NCI-H345 (cell line): ENCODE measurements around the gene SNX11.
A peak's percentile ranks its signal among the peaks of the same experiment; 100 is the strongest.

Experiments
- DNase-seq: peaks from one replicate; lab custom pipeline; 2025; lab: John Stamatoyannopoulos, UW

The SNX11 gene

DNA sequence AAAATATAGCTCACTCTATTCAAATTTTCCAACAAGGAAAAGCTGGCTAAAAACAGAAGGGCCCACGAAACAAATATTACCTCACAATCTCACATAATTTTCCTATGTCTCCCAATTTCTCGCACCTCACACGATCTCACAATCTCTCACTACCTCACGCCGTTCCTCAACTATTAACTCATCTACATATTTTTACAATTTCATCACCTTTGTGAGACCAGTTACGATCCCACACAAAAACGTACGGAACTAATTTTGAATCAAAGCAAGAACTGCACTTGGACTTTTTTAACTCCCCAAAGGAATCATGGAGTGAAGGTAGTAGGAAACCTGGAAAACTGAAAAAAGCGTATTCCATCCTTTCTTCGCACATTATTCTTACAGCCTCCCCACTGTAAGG is 7.4 kb upstream of the SNX11 start:
- no peak for DNase-seq

DNA sequence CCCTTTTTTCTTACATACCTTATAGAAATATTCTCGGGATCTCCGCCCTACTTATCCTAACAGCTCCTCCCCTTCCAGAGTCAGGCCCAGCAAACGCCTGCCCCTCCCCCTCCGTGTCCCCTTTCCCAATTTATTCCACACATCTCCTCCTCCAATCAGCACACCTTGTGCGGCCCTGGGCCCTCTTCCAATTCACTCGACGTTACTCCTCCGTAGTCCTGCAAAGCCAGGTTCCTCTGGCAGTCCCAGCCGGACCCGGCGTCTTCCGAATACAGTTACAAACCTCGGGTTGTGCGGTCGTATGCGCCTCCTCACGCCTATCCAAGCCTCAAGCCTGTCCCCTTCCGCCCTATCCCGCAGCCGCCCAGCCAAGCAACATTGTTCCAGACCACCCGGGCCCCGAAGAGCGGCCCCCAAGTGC is 7.0 kb upstream of the SNX11 start:
- peak; percentile 70 for DNase-seq

DNA sequence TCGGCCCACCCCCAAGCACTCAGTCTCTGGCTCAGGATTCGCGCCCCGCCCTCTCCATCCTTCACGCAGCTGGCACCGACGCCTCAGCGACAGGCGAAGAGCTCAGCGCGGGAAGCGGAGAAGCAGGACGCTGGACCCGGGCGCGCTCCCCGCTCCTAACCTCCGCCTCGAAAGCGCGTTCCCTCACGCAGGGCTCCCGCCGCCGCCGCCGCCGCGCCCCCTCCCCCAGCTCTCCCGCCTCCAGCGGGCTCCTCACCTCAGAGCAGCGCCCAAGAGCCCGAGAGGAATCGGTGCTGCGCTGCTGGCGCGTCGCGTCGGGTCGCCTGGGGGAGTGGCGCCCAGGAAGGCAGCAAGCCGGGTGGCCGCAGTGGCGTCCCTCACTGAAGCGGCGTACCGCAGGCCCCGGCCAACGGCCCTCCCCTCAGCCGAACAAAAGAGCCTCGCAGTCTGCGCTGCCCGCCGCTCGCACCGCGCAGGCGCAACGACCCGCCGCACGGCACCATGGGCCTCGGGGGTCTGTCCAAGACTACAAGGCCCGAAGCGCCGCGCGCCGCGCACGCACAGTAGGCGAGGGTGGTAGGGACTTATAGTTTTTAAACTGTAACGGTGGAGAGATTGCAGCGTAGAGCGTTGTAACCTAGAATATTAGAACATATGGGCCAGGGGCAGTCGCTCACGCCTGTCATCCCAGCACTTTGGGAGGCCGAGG is 6.4 kb upstream of the SNX11 start, which contains the start of gene CBX1:
TSS of gene CBX1 (minus strand) at position 467 of the 709 bp plus-strand sequence. CDS start 24,474 bp downstream, outside the sequence.
- peak; percentile 96 for DNase-seq

DNA sequence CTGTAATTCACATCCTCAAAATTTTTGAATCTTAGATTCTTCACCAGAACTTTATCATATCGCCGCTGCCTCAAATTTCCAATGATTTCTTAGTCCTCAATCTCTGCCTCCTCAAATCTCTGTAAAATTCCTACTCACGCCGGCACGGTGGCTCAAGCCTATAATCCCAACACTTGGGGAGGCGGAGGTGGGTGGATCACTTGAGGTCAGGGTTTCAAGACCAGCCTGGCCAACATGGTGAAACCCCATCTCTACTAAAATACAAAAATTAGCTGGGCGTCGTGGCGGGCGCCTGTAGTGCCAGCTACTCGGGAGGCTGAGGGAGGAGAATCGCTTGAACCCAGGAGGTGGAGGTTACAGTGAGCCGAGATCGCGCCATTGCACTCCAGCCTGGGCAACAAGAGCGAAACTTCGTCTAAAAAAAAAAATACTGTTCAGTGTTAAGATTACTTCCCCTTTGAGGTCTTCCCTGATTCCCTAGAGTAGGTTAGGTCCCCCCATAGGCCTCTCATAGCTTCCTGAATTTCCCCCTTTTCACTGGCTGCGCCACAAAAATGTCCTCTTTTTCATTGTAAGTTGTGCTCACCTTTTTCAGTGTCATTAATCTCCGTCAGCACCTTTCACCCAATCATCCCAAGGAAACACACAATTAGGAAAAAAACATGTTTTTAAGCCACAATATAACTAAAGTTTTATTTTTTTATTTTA is 5.4 kb upstream of the SNX11 start:
- DNase-seq: no peak

DNA sequence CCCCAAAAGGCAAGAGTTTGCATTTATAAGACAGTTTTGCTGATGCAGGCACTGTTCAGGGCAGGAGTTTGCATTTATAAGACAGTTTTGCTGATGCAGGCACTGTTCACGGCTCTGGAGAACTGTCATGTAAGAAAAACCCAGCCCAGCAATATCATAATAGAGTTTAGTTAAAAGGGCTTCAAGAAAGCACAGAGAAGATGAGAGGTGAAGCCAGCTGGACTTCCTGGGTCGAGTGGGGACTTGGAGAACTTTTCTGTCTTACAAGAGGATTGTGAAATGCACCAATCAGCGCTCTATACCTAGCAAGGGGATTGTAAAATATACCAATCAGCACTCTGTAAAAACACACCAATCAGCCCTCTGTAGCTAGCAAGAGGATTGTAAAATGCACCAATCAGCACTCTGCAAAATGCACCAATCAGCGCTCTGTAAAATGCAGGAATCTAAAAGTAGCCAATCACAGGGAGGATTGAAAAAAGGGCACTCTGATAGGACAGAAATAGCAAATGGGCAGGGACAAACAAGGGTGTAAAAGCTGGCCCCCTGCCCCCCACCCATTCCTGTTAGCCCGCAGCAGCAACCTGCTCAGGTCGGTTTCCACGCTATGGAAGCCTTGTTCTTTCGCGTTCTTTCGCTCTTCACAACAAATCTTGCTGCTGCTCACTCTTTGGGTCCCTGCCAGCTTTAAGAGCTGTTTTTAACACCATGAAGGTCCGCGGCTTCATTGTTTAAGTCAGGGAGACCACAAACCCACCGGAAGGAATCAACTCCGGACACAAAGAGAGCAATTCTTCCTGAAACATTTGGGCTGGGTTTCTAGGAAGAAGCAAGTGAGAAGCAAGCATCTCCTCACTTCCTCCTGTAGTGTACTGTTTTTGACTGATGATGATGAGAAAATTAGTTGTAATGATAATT is 4.5 kb upstream of the SNX11 start:
- no peak for DNase-seq

DNA sequence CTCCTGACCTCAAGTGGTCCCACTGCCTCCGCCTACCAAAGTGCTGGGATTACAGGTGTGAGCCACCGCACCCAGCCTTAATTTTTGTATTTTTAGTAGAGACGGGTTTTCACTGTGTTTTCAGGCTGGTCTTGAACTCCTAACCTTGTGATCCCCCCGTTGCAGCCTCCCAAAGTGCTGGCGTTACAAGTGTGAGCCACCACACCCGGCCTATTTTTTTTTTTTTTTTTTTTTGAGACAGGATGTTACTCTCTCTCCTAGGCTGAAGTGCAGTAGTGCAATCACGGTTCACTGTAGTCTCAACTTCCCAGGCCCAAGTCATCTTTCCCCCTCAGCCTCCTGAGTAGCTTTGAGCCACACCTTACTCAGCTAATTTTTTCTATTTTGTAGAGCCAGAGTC is 3.1 kb upstream of the SNX11 start:
- no peak for DNase-seq

DNA sequence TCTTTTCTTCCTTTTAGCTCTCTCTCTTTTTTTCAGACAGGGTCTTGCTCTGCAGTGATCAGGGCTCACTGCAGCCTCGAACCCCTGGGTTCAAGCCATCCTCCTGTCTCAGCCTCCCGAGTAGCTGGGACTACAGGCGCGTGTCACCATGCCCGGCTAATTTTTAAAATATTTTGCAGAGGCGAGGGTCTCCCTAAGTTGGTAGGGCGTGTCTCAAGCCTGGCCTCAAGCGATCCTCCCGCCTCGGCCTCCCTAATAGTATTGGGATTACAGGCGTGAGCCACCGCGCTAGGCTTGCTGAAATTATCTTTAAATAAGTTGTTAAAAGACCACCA is 797 bp upstream of the SNX11 start:
- DNase-seq: no peak

DNA sequence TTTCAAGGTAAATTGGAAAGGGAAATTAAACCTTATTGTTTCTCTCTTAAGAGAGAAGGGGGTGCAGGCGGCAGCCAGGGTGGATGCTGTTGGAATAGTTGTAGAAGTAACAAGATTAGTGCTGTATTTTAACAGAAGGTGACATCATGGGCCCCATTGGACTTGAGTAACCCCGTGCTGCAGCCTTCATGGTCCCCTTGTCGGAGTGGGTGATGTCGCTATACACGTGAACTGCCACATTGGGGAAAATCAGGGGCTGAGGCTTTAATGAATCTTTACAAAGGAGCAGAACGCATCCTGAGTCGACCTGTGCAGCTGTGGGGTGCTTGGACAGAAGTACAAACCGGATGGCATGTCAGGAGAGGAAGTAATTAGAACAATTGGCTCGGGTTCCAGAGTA is 3.2 kb downstream of the SNX11 start:
- DNase-seq: no peak

DNA sequence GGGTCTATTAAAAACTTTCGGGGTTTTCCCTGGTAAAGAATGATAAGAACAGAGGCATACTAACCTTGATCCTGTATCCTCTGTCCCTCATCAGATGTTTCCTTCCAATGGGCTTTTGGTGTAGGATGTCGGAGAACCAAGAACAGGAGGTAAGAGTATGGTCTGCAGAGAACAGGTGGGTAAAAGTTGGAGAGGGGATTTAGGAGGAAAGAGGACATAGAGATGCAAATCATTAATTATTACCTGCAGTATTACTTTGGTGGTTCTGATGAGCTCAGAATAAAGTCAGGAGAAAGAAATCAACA is 4.3 kb downstream of the SNX11 start:
- DNase-seq: no peak

DNA sequence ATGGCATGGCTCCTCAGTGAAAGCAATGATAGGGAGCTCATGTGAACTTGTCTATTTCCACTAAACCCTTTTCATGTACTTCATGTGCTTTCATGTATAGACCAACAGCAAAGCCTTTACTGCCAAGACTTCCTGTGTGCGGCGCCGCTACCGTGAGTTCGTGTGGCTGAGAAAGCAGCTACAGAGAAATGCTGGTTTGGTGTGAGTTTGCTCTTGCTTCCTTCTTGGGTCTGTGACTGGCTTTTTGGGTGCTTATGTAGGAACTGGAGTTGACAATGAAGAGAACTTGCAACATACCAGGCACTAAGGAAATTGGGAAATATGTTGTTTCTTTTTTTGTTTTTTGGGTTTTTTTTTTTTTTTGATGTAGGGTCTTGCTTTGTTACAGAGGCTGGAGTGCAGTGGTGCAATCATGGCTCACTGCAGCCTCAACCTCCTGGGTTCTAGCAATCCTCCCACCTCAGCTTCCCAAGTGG is 5.7 kb downstream of the SNX11 start:
- no peak for DNase-seq

DNA sequence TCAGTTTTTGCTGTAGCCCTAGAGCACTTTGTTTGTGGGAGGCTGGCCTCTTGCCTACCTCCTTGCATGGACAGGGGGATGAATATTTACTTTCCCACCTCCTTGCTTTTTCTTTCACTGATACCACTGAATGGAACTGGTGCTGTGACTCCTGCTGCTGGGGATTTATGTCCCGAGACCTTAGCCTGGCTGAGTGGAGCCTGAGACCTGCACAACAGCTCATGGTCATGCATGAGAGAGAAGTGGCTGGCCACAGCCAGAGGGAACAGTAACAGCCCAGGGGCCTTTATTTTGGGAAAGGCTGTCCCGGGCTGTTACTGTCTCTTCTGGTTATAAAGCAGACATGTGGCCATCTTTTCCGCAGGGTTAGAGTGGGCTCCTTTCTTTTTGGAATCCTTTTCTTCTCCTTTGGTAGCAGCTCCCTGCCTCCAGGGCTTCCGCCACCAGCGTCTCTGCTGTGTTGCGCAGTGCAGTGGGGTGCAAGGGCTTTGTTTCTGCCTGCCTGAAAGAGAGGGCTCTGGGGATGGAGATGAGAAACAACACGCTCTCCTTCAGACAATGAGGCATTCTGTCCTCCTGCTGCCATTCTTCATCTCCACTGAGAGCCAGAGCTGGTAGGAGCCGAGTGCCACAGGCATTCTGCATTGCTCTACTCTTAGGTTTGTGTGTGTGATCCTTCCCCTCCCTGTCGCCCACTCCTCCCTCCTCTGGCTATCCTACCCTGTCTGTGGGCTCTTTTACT is 14.5 kb downstream of the SNX11 start:
- DNase-seq: no peak

DNA sequence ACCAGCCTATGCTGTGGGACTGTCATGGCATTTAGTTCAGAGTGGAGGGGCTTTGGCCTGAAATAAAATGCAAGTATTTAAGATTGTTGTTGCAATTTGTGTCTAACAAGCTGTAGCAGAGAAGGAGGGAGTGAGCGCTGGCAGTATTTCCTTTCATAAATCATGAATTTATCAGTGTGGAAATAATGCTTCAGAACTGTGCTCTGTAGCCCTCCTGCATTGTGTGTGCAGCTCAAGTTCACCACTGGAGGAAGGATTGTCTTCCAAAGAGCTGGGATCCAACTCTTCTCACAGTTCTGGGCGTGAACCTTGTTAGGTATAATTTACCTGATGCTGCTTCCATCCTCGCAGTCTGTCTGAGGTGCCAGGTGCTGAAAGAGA is 15.1 kb downstream of the SNX11 start:
- no peak for DNase-seq

DNA sequence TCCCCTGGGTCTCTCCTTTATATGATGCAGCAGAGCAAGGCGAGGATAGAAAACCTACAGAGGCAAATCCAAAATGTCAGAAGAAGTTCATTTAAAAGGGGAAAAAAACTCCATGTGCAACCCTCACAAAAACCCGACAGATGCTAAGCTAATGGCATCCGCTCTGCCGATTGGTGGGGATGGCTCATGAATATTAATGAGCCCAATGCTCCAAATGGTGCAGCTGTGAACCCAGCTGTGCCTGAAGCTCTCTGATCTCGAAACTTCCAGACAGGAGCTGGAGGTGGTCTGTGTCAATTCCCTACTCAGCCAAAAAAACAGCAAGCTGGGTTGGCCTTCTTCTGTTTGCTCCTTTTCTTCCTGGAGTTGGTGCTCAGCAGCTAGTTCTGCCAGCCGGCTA is 15.5 kb downstream of the SNX11 start:
- no peak for DNase-seq

DNA sequence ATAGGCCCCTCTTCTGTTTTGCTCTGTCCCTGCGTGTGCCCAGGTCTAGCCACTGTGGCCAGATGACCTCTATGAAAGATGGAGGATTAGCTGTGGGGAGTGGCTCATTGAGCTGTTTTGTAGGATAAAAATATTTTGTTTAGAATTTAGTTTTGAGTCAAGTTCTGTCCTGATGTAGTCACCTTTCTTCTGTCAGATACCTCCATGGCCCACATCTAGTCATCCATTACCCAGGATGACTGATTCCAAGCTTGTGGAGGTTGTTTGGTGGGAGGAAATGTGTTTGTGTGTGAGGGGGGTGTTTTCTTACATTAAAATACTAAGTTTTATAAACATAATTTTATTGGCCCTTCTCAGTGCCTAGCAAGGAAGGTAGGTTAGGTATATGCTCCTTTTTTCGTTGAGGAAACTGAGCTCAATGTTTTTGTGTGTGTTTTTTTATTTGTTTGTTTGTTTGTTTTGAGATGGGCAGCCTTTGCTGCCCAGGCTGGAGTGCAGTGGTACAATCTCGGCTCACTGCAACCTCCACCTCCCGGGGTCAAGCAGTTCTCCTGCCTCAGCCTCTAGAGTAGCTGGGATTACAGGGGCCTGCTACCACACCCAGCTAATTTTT is 16.3 kb downstream of the SNX11 start:
- DNase-seq: no peak

DNA sequence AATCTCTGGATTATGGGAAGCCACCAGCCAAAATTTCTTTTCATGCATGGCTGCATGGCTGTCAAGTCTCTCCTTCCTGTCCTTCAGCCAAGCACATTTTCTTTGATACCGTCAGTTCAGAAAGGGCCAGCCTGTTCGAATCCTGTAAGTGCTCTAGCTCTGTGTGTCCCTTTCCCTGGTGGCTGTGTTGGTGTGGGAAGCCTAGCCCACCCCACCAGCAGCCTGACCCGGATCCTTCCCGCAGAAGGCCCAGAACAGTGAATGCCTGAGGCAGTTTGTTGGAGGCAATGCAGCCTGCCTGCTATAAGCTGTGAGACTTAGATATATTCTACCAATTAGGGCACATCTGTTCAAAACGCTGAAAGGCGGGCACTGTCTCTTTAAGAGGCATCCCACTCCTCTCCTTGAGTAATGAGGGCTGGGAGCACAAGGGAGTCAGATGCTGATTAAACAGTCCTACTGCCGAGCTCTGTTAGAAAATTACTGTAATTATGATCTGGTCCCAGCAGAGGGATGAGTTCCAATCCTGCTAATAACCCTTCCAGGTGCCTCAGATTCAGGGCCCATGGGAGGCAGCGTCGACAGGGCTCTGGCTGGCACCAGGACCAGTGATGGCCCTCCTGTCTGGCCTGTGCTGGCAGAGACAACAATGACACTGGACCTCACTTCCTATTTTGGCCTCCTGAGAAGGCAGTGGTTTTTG is 18.4 kb downstream of the SNX11 start:
- DNase-seq: no peak

DNA sequence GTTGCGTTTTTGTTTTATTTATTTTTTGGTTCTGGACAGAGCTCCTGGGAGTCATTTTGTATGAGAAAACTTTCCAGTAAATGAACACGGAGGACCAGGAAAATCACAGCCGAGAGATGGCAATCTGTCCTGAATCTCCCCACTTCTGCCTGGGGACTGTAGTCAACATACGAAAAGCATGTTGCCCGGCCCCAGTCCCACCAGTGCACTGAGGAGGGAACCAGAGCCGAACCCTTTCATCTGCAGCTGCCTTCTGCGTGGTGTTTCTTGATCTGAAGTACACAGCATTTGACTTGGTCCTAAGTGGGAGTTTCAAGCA is 18.9 kb downstream of the SNX11 start:
- no peak for DNase-seq

DNA sequence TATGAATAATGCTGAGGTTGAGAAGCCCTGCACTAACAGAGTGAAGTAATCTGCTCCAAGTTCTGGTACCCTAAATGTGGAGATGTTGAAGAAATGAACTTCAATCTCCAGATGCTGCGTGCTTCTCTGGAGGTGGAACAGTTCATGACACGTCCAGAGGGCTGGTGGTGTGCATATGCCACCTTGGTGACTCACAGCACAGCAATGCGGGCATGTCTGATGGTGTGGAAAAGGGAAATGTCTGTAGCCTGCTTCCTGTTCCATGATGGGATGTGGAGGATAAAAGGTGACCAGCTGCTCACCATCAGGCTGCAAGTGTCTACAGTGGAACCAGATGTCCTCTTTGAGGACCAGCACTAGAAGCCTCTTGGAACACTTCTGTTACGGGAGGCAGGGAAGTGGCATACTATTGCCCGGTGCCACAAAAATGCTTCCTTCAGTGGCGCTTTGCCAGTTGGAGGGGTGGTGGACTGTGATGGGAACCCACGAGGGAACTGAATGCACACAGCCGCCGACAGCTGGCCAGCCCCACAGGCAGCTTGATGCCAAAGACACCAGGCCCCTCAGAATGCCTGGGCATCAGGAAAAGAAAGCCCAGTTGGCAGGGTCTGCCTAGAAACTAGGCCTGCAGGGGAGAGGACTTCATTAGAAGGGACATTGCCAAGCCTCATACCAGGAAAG is 19.9 kb downstream of the SNX11 start:
- no peak for DNase-seq

DNA sequence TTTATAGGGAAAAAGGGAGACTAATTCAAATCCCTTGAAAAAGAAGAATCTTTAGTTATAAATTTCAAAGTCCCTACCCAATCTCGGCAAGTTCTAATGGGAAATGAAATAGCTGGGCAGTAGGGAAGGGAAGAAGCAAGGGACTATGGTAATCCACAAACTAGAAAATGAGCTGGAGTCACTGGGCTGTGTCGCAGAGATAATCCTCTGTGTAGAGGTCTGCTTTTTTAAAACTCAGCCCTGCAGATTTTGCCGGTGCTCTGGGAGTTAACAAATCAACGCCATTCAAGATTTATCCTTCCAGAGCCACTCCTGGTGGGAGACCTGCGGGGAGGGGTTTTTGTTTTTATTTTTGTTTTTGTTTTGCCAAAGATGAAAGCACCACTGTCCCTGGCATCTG is 20.8 kb downstream of the SNX11 start:
- no peak for DNase-seq

DNA sequence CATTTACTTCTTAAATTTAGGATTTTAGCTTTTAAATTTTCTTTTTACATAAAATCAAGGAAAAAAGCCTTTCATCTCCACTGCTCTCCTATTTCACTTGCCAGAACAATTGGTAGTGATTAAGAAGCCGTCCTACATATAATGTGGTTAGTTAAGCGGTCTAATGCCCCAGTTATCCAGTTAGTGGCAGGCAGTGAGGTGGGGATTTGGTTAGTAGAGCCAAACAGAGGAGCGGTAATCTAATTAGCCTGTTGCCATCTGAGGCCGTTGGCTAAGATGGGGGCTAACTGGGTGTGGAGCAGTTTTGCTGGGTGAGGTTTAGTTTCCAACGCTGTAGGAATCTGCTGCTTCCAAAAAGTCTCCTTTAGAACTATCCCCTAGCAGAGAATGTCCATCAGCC is 22.4 kb downstream of the SNX11 start:
- DNase-seq: no peak

DNA sequence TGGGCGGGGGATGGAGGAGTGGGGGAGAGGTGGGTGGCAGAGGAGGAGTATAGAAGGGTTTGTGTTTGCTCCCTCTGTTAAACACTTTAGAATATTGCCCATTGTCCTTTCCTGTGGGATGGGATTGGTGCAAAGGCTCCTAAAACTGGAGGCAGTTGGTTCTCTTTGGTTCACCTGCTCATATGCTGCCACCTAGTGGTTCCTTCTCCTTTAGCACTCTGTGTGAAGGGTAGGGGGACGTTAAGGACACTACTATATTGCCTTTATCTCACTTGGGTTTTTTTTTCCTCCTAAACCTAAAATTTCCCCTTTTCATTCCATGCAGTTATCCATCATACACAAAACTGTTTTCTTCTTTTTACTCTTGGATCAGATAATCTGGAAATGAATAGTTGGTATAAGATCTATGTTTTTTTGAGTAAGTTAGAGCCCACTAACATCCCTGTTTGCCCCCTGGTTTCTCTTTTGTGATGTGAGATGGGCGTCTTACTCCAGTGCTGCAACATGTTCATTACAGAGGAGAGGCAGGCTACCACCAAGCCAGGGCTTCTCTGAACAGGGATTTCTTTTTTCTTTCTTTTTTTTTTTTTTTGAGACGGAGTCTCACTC is 23.8 kb downstream of the SNX11 start:
- peak; percentile 73 for DNase-seq
